HG03060 (cell line): ENCODE measurements around the gene PCYT2.

Experiments used
- ATAC-seq: cut with Tn5 transposase; IDR thresholded peaks from one replicate; pipeline ENCODE4 v1.9.1; 2021; ENCODE audit warnings: low read depth, moderate number of reproducible peaks; ENCODE audit not compliant: unreplicated experiment

Gene PCYT2

DNA sequence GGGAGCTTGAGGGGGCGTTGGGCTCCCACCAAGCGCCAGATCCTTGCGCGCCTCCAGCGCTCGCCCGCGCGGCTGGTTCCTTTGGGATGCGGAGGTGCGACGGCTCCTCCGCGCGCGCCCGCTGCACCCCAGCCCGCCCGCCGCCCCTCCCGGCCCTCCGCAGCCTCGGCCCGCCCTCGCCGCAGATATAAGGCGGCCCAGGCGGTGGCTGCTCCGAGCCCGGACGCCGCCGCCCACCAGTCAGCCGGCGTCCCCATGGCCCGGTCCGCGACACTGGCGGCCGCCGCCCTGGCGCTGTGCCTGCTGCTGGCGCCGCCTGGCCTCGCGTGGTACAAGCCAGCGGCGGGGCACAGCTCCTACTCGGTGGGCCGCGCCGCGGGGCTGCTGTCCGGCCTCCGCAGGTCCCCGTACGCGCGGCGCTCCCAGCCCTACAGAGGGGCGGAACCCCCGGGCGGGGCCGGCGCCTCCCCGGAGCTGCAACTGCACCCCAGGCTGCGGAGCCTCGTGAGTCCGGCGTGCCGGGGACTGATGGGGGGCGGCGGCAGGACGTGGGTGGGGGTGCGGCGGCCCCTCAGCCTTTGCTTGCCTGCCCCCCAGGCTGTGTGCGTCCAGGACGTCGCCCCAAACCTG, 9.1 kb downstream of the PCYT2 start, which contains the start of gene NPB:
Gene NPB, plus strand, starts transcription at position 216 of the 630 bp plus-strand sequence. Its CDS starts 40 bp downstream, at position 256.
- no peak for ATAC-seq

DNA sequence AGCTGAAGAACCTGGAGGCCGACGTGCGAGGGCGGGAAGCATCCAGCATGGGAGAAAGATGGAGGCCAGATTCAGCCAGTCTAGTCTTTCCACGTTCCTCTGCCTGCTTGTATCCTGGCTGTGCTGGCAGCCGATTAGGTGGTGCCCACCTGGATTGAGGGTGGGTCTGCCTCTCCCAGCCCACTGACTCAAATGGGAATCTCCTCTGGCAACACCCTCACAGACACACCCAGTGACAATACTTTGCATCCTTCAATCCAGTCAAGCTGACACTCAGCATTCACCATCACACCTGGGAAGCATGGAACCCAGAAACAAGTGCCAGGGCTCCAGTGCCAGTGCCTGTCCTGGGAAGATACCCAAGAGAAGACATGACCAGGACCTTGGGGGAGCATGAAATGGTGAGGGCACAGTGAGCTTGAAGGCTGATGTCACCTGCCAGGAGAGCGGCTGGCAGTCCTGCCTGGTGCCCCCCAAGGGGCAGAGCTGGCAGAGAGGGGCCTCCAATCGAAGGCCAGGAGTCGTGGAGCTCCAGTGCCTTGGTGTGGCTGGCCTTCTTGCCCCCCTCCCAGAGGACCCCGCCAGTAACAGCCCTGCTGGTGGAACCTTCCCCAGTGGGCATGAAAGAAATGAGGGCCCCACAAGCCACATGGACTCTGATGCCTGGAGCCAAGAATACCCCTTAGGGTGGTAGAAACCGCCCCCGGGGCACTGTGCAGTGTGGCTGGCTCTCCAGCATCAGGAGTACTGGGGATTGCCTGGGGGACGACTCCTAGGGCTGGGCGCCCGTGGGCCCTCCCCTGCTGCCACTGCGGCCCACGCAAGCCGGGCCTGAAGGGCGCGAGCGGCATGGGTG, 9.8 kb downstream of the PCYT2 start:
- no peak for ATAC-seq

DNA sequence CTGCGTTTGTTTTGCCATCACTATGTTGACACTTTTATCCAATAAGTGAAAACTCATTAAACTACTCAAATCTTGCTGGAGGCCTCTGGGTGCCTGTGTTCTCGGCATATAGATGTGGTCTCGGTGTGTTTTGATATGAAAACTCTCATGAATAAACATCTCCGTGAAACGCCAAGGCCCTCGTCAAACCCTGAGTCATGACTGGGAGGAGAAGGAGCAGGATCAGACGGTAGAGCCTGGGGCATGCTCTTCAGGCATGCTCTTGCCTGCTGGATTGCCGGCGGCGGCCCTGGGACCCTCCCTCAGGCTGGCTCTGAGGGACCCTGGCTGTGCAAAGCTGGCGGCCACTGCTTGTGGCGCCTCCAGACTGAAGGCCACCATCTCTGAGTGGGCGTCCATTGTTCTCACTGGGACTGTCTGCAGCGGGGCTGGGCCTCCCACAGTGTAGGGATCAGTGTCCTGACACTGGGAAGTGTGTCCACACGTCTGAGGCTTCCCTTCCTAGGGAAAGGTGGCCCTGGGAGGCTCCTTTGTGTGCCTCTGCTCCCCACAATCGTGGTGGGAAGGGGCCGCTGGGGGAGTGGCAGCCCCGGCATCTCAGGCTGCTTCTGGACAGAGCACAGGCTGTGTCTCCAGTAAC, 10.9 kb downstream of the PCYT2 start:
- no peak for ATAC-seq

DNA sequence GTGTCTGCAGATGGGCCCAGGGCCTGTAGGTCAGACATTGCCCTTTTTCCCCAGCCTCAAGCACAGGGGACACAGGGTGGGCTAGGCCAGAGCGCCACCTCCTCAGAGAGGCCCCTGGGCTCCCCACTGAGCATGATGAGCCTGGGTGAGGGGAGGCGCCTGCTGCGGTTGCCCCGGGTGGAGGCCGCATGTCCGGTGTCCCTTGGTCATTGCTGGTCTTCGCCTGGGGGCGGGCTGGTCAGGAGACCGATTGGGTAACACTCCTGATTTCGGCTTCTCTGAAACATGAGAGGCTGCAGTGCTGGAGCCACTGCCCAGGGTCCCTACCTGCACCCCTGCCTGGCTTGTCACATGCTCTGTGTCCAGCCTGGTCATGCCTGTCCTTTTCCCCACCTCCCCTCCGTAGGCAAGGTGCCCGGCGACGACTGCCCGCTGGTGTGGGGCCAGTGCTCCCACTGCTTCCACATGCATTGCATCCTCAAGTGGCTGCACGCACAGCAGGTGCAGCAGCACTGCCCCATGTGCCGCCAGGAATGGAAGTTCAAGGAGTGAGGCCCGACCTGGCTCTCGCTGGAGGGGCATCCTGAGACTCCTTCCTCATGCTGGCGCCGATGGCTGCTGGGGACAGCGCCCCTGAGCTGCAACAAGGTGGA, 11.6 kb downstream of the PCYT2 start:
- no peak for ATAC-seq

DNA sequence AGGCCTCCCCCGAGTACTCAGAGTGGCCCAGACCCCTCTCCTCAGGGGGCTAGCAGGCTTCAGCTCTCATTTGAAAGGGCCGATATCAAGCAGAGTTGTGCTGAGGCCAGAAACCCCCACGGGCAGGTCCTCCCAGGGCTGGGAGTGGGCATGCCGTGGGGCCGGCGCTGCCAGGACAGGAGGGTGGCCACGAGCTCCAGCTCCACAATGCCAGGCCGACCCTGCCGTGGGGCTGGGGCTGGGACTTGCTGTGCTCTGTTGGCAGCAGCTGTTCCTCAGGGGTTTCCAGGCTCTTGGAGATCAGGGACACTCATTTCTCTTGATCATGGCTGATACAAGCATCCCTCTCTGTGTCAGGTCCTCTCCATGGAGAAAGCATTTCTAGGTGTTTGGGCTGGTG, 12.3 kb downstream of the PCYT2 start:
- ATAC-seq: no peak

DNA sequence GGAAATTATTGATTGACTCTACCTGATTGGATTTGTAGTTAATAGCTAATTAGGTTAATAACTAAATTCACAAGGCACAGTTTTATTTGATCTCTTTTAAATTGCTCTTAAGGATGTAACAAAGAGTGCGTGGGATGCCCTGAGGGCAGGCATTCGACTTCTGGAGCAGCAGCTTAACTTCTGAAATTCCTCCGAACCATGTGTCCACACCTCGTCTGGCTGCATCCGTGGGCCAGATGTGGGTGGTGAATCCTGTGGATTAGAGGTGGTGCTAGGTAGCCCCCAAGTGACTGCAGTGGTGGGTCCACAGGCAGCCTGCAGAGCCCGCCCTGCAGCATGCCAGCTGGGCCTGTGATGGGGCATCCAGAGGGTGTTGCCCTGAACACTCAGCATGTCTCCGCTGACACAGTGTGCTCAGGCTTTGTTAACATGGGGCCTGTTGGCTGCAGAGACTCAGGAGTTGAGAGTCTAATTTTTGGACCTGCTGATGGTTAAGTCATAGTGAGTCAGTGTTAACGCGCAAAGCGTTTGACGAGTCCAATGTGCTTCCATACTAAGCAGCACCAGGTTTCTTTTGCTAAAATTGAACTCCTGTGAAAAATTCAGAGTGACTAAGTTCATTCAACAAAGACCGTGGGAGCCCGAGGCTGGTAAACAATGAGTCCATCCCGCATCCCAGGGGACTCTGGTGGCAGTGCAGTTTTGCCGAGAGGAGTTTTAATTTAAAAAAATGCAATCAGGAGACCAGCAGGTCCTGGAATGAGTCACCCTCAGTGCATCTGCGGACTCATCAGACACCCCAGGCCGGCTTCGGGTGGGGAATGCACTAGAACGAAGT, 13.0 kb downstream of the PCYT2 start:
- ATAC-seq: no peak

DNA sequence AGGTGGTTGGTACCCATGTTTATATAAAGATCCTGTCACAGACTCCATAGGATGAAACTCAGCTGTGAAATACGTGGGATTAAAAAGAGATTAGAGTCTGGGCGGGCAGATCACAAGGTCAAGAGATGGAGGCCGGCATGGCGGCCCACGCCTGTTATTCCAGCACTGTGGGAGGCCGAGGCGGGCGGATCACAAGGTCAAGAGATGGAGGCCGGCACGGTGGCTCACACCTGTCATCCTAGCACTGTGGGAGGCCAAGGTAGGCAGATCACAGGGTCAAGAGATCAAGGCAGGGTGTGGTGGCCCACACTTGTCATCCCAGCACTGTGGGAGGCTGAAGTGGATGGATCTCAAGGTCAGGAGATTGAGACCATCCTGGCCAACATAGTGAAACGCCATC, 15.8 kb downstream of the PCYT2 start:
- no peak for ATAC-seq

DNA sequence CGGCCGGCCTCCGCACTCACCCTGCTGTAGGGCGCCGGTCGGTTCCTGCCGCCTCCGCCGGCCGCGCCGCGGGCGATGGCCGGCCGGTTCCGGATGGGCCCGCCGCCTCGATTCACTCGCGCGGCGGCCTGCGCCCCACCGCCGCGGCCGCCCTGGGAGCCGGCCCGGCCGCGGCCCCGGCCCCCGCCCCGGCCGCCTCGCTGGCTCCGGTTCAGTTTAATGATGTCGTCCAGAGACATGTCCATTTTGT, 20.0 kb downstream of the PCYT2 start:
- ATAC-seq: no peak

DNA sequence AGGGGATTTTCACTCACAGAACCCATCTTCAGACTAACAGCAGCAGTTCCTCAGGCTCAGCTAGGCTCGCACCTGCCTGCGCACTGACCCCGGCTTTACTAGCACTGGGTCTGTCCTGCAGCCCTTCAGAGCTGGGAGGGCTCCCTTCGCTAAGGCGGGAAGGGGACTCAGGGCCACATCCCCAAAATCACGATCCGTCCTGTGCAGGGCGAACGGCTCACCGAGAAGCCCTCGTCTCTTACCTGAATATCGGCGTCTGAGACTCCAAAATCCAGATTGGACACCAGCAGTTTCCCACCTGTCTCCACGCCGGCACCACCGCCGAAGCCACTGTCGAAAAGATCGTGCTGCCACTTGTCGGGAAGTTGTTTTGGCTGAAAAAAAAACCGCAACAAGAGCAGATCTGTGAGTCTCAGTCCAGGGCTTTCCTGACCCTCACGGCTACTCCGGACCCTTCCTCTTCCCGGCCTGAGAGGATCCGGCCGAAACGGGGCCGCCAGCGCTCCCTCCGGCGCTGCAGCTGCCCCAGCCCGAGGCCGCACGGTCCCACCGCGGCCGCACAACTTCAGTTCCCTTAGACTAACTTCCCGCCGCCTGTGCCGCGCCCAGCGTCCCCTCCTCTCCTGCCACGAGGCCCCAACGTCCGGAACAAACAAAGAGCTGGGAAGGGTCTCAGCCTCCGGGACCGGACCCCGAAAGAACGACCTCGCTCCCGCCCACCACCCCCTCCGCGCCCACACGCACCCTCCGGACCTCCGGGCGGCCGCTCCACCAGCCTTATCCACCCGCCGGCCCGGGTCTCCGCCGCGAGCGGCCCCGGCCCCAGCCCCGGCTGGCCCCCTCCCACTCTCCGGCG, 20.5 kb downstream of the PCYT2 start:
- ATAC-seq: no peak

DNA sequence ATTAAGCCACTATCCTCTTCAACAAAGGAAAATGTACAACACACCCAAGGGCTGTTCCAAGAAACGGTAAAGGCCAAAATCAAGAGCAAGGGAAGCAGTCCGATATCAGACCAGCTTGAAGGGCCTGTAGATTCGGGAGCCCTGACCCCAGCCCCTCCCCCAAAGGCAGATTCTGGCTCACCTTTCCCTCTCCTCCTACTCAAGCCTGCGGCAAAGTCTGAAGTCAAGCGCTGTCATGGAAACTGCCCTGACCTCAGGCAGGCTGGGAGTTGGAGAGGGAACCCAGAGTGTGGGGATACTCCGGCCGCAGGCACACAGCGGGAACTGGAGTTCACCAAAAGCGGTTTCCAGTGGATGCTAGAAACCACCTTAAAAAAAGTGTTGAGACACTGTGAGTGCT, 21.6 kb downstream of the PCYT2 start:
- no peak for ATAC-seq

DNA sequence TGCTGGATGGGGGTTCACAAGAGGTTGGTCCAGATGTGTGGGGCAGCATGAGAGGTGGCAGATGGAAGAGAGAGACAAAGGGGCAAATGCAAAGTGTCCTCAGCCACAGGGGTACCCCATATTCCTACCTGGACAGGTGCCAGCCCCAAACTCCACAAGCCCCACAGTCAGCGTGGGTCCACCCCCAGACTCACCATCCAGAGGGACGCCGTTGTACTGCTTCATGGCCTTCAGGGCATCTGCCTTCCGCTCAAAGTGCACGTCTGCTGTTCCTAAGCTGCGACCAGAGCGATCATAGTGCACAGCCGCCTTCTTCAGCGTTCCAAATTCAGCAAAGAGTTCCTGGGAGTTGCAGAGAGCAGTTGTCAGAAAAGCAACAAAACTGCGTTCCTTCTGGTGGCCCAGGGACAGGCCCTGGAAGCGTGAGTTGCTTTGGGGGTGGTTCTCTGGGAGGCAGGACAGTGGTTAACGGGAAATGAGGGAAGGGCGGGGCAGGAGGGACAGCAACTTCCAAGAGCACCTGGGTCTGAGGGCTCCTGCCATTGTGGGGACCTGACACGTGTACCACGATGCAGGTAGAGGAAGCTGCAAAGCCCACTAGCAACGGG, 22.1 kb downstream of the PCYT2 start:
- no peak for ATAC-seq

DNA sequence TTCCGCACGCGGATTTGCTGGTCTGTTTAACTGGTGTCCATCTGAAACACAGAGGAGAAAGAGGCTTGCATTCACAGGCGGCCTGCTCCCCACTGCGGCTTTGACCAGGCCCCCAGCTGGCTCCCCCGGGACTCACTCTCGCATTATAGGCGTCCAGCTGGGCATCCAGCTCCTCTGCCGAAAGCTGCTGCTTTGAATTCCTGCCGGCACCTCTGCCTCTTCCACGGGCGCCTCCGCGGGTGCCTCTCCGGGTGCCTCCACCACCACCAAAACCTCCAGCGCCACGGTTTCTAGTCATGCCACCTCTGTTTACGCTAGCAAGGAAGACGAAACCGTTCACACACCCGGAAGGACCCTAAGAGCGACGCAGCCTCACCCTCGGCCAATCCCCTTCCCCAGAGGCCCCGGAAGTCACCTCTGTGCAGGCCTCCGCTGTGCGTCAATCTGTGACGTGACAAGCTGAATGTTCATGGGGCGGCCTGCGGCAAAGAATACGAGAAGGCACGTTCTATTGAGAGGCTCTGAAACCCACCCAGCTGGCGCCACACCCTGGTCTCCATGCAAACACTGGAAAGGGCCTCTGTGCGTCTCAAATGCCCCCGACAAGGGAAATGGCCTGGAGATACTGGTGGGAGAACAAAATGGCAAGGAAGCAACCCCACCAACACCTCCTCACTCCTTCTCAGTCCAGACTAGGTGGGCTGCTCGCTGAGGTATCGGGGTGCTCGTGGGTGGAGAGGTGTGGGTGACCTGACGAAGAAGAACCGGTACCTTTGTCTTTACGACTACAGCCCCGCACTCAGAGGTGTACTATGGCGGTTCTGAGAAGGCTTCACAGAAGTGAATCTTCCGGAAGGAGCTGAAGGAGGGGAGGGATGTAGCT, 22.9 kb downstream of the PCYT2 start:
- ATAC-seq: no peak

DNA sequence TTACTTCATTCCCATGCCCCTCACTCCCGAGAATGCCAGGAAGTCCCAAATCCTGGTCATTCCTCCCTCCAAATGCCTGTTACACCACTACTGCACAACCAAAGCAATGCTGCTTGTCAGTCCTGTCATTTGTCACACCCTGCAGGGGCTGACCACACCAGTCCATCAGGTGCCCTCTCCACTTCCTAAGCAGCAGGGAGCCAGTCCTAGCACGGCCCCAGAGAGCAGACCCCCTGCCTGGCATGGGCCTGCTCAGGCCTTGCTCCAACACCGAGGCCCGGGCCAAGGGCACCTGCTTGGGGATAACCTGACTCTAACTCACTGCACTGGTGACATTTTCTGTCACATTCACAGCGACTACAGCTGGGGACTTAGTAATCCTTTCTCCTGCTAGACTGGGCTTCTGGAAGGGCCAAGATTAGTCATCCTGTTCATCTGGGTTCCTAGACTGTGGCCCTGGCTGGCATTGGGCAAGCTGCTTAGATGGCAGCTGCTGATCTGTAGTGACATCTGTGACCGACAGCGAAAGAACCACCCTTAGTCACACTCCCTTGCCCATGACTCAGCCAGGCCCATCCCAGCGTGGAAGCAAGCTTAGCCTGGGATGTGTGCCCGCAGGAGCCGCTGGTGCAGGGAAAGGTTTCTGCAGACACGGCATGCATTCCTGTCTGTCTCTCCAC, 25.2 kb downstream of the PCYT2 start:
- no peak for ATAC-seq

DNA sequence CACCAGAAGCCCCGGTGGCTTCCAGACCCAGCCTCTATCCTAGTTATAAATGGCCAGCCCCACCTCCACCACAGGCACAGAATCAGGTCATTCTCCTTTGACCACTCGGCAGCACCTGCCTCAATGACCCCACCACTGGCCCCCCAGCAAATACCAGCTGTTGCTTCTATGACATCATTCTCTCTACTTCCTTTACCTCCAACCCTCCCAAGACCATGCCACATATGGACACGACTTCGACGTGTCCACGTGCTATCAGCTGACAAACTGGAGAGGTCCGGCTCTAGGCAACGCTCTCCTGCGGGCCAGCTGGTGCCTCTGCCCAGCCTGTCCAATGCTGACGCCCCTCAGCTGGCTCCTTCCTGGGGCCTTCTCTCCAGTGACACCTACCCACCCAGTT, 25.7 kb downstream of the PCYT2 start:
- no peak for ATAC-seq

DNA sequence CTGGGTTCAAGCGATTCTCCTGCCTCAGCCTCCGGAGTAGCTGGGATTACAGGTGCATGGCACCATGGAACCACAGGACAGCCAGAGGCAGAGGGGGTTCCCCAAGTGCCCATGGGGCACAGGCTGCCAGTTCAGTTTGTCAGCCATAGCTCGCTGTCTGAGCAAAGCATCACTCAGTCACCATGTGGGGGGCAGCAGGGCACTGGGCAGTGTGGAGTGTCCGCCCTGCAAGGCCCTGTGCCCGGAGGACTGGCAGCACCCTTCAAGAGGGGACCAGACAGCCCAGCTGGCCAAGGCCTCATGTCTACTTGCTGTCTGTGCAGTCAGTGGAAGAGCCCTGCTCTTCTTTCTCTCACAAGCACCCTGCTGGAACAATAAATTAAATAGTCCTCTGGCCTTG, 26.2 kb downstream of the PCYT2 start:
- no peak for ATAC-seq

DNA sequence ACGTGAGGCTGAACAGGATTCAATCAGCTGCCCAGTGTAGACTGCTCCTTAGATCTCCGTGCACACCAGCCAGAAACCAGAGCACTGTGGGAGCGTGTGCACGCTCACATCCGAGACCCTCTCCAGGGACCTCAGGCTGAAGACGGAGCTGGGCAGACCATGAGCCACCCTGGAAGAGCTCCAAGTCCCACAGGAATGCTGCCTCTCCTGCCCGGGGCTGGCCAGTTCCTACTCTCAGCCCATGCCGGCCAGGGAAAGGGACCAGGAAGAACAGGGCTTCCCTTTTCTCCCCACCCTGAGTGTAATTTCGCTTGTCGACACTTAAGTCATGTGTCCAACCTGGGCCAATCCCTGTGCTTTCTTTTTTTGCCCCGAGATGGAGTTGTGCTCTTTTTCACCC, 26.7 kb downstream of the PCYT2 start:
- no peak for ATAC-seq

DNA sequence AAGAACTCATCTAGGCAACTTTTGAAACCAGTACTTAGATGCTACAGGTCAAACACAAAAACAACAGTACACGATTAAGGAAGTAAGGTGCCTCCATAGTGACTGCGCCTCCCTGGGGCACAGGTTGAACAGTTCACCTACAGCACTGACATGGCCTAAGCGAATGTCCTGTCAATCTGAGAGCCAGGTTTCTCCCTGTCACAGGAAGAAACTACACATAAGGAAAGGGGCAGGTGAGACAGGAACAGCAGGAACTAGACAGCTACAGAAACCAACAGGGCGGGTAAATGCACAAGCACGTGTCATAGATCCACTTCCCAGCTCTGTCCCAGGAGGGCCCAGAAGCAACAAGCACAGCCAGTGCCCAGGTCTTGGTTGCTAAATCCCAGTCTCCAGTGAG, 32.1 kb downstream of the PCYT2 start:
- ATAC-seq: no peak

DNA sequence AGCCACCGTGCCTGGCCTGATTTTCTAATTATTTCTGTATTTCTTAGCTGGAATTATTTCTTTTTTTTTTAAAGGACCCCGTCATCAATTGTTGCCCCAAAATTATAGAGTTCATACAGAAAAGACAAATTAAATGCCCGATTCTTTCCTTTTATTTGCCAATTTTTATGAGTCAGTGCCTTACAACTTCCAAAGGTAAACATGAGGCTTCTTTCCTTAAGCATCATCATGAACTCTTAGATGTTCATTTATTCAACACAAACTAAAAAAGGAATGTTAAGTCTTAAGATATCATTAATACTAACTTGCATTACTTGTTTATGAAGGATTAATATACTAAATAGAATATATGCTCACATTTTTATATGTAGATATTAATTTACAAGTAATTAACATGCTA, 32.9 kb downstream of the PCYT2 start:
- no peak for ATAC-seq
